ENCODE data around the gene CTAG1B.
"Not testable (repeated sequence)": the region's sequence is repeated elsewhere in the genome, so short reads cannot be mapped to it uniquely, and the experiment has no call there.

CTAG1B gene

GRCh38 chrX:154620767-154621414, 1.8 kb upstream of the CTAG1B start:
- DNase-seq, result not testable (repeated sequence)

GRCh38 chrX:154613586-154613985, 5.5 kb downstream of the CTAG1B start:
- not testable (repeated sequence) for DNase-seq

- DNase-seq, result not testable (repeated sequence)
These were observed 7.9 kb downstream of the CTAG1B start for GRCh38 chrX:154611146-154611545.

GRCh38 chrX:154608823-154609222, 10.3 kb downstream of the CTAG1B start:
- not testable (repeated sequence) for DNase-seq

- DNase-seq, result not testable (repeated sequence)
These were observed 11.1 kb downstream of the CTAG1B start for GRCh38 chrX:154607976-154608375.

GRCh38 chrX:154607370-154607769, 11.7 kb downstream of the CTAG1B start:
- DNase-seq, result no peak

GRCh38 chrX:154605566-154605965, 13.5 kb downstream of the CTAG1B start:
- no peak for DNase-seq

- DNase-seq, result peak; percentile 54
These were observed 15.3 kb downstream of the CTAG1B start for GRCh38 chrX:154603438-154604430.

- no peak for DNase-seq
These were observed 16.2 kb downstream of the CTAG1B start for GRCh38 chrX:154602766-154603437.

GRCh38 chrX:154602226-154602625, 16.9 kb downstream of the CTAG1B start:
- DNase-seq, result no peak

GRCh38 chrX:154600759-154601374, 18.2 kb downstream of the CTAG1B start:
- DNase-seq, result no peak

GRCh38 chrX:154599531-154599930, 19.6 kb downstream of the CTAG1B start:
- DNase-seq, result no peak

- no peak for DNase-seq
These were observed 20.4 kb downstream of the CTAG1B start for GRCh38 chrX:154598656-154599055.

GRCh38 chrX:154597221-154597620, 21.9 kb downstream of the CTAG1B start:
- DNase-seq, result no peak

GRCh38 chrX:154596290-154596929, 22.7 kb downstream of the CTAG1B start:
- no peak for DNase-seq

GRCh38 chrX:154595559-154596249, 23.4 kb downstream of the CTAG1B start:
- DNase-seq, result no peak

- no peak for DNase-seq
These were observed 24.6 kb downstream of the CTAG1B start for GRCh38 chrX:154594491-154594890.

- no peak for DNase-seq
These were observed 25.9 kb downstream of the CTAG1B start for GRCh38 chrX:154593201-154593600.

GRCh38 chrX:154592505-154592904, 26.6 kb downstream of the CTAG1B start:
- DNase-seq, result no peak

- not testable (repeated sequence) for DNase-seq
These were observed 28.7 kb downstream of the CTAG1B start for GRCh38 chrX:154590415-154590814.

- DNase-seq, result not testable (repeated sequence)
These were observed 34.4 kb downstream of the CTAG1B start, which contains the start of gene CTAG1A for GRCh38 chrX:154584585-154585183. Gene CTAG1A, plus strand, starts transcription at chrX:154585133. Its CDS starts 74 bp downstream, at chrX:154585207.
